HepG2 (cell line): ENCODE results near the gene ASXL1. TPM values are rescaled to one million over a fixed set of nuclear protein-coding genes. Genes with fewer than 3 reads are reported as not detected.
A peak's percentile ranks its signal among the peaks of the same experiment; 100 is the strongest.

Experiments used
- CREM ChIP-seq, 2 experiments: sonication (generic) in 1 of 2; formaldehyde crosslinking in 1 of 2; IDR thresholded peaks; 2 replicates each; pipeline versions ENCODE4 v1.4.0 to v1.6.1; 2016 to 2020; ENCODE audit warnings: antibody characterized with exemption in 1 of 2, mild to moderate bottlenecking in 1 of 2, missing genetic modification reagents in 1 of 2
- FOXP1 ChIP-seq, 2 experiments: fragments of 450-650 bp in 1 of 2; IDR thresholded peaks; 2 replicates each; pipeline ENCODE4 v1.6.1; 2017 to 2018; ENCODE audit warnings: antibody characterized with exemption in 1 of 2
- FUBP1 ChIP-seq: sonication (generic); formaldehyde crosslinking; IDR thresholded peaks from 2 replicates; pipeline ENCODE4 v1.5.1; 2020; ENCODE audit warnings: missing genetic modification reagents, mild to moderate bottlenecking, borderline replicate concordance
- KLF6 ChIP-seq: IDR thresholded peaks from 2 replicates; pipeline ENCODE4 v1.8.0; 2016; ENCODE audit warnings: missing biosample characterization, missing genetic modification reagents
- MAFF ChIP-seq: IDR thresholded peaks from 2 replicates; pipeline ENCODE4 v1.6.1; 2011; ENCODE audit warnings: low read depth, low read length, improper control_type of control experiment
- MED1 ChIP-seq: sonication (generic); formaldehyde crosslinking; IDR thresholded peaks from 2 replicates; pipeline ENCODE4 v1.4.0; 2020; ENCODE audit warnings: missing genetic modification reagents
- NFKB2 ChIP-seq: sonication (generic); formaldehyde crosslinking; IDR thresholded peaks from 2 replicates; pipeline ENCODE4 v1.4.0; 2020; ENCODE audit warnings: missing genetic modification reagents, borderline replicate concordance
- PITX1 ChIP-seq: sonication (generic); formaldehyde crosslinking; IDR thresholded peaks from 2 replicates; pipeline ENCODE4 v1.5.1; 2020; ENCODE audit warnings: mild to moderate bottlenecking, missing genetic modification reagents
- SNAPC5 ChIP-seq: sonication (generic); formaldehyde crosslinking; IDR thresholded peaks from 2 replicates; pipeline ENCODE4 v1.8.1; 2023; ENCODE audit warnings: mild to moderate bottlenecking, missing genetic modification reagents, borderline replicate concordance
- TFDP2 ChIP-seq: sonication (generic); formaldehyde crosslinking; IDR thresholded peaks from 2 replicates; pipeline ENCODE4 v1.4.0; 2020; ENCODE audit warnings: missing genetic modification reagents
- THAP11 ChIP-seq: IDR thresholded peaks from 2 replicates; pipeline ENCODE4 v1.6.1; 2016; ENCODE audit warnings: missing biosample characterization, missing genetic modification reagents
- TRAFD1 ChIP-seq: sonication (generic); formaldehyde crosslinking; IDR thresholded peaks from 2 replicates; pipeline ENCODE4 v1.5.1; 2020; ENCODE audit warnings: missing genetic modification reagents, mild to moderate bottlenecking, borderline replicate concordance
- ZBTB46 ChIP-seq: sonication (generic); formaldehyde crosslinking; IDR thresholded peaks from 2 replicates; pipeline ENCODE4 v1.4.0; 2020; ENCODE audit warnings: mild to moderate bottlenecking, missing genetic modification reagents, borderline replicate concordance
- ZIK1 ChIP-seq: sonication (generic); formaldehyde crosslinking; IDR thresholded peaks from 2 replicates; pipeline ENCODE4 v1.5.0; 2020; ENCODE audit warnings: mild to moderate bottlenecking, low read depth, missing genetic modification reagents, borderline replicate concordance
- ZNF350 ChIP-seq: sonication (generic); formaldehyde crosslinking; IDR thresholded peaks from 2 replicates; pipeline ENCODE4 v1.4.0; 2020; ENCODE audit warnings: mild to moderate bottlenecking, low read depth, missing genetic modification reagents, borderline replicate concordance
- ZNF549 ChIP-seq: sonication (generic); formaldehyde crosslinking; IDR thresholded peaks from 2 replicates; pipeline ENCODE4 v1.5.0; 2020; ENCODE audit warnings: missing genetic modification reagents
- ZNF704 ChIP-seq: sonication (generic); formaldehyde crosslinking; IDR thresholded peaks from 2 replicates; pipeline ENCODE4 v1.8.1; 2023; ENCODE audit warnings: mild to moderate bottlenecking, inconsistent platforms, moderate library complexity, missing genetic modification reagents, borderline replicate concordance
- ZNF75D ChIP-seq: sonication (generic); formaldehyde crosslinking; IDR thresholded peaks from 2 replicates; pipeline ENCODE4 v1.8.1; 2023; ENCODE audit warnings: missing genetic modification reagents, mild to moderate bottlenecking, borderline replicate concordance
- ZNF780A ChIP-seq: sonication (generic); formaldehyde crosslinking; IDR thresholded peaks from 2 replicates; pipeline ENCODE4 v1.8.0; 2022; ENCODE audit warnings: mild to moderate bottlenecking, missing genetic modification reagents, moderate library complexity
- ZSCAN12 ChIP-seq: sonication (generic); formaldehyde crosslinking; IDR thresholded peaks from 2 replicates; pipeline ENCODE4 v1.9.0; 2021; ENCODE audit warnings: mild to moderate bottlenecking, missing genetic modification reagents
- polyA plus RNA-seq, 8 experiments: library from polyadenylated mRNA; depleted of rRNA in 3 of 8; stranded (reverse) in 7 of 8; unstranded in 1 of 8; fragments of >200 nt; fragmentation: Illumina TruSeq in 4 of 8; extraction: Trizol in 4 of 8; gene quantifications; 2 replicates each; pipeline versions ENCODE4 v1.2.1 to v1.2.3, GENCODE V29; 2011 to 2016; ENCODE audit warnings: low read depth in 4 of 8, missing spikeins in 1 of 8, mixed read lengths in 1 of 8; ENCODE audit not compliant: insufficient read depth in 1 of 8
- total RNA-seq, 5 experiments: library from RNA; depleted of rRNA; stranded (reverse); fragments of >200 nt; fragmentation: Illumina TruSeq; extraction: Trizol; gene quantifications; 2 replicates each; pipeline ENCODE4 v1.2.3, GENCODE V29; 2016; ENCODE audit warnings: low read depth in 1 of 5

The ASXL1 gene
- total and polyA plus RNA-seq, 2 of the 13 experiments (the other 11 are each of a cell fraction or from before 2014, with no cell fraction given): 62.1 to 74.8 TPM

- TF ChIP-seq ZNF75D: no peak
- TF ChIP-seq KLF6 (CRISPR knock-in tag): peak; percentile 96
- peak; percentile 99 for TF ChIP-seq CREM (IDR thresholded peaks at IDR 0.05)
- TF ChIP-seq CREM (CRISPR knock-in tag; IDR thresholded peaks at IDR 0.05): no peak; the same call in 1 of the 2 replicates
- TF ChIP-seq SNAPC5 (CRISPR knock-in tag): peak; percentile 21; the same call in 1 of the 2 replicates
- peak; percentile 99; the same call in 1 of the 2 replicates for TF ChIP-seq NFKB2
- TF ChIP-seq ZNF549 (CRISPR knock-in tag): peak; percentile 94; the same call in 1 of the 2 replicates
- peak; percentile 39; the same call in 1 of the 2 replicates for TF ChIP-seq MAFF
- peak; percentile 90; the same call in 1 of the 2 replicates for TF ChIP-seq ZBTB46 (CRISPR knock-in tag)
- peak; percentile 81; the same call in 1 of the 2 replicates for TF ChIP-seq ZNF780A
- TF ChIP-seq TFDP2 (CRISPR knock-in tag): peak; percentile 87
- peak; percentile 100 for TF ChIP-seq ZNF350
- peak; percentile 91; the same call in 1 of the 2 replicates for TF ChIP-seq ZNF704
- peak; percentile 90; the same call in 1 of the 2 replicates for TF ChIP-seq TRAFD1 (CRISPR knock-in tag)
- TF ChIP-seq ZSCAN12 (CRISPR knock-in tag): no peak
- no peak for TF ChIP-seq FOXP1 (IDR thresholded peaks at IDR 0.05)
- TF ChIP-seq FOXP1 (CRISPR knock-in tag; IDR thresholded peaks at IDR 0.05): peak; percentile 30; the same call in 1 of the 2 replicates
- no peak for TF ChIP-seq ZIK1
- peak; percentile 90; the same call in 1 of the 2 replicates for TF ChIP-seq FUBP1
- TF ChIP-seq PITX1 (CRISPR knock-in tag): peak; percentile 87
- peak; percentile 91 for TF ChIP-seq MED1 (CRISPR knock-in tag)
- TF ChIP-seq THAP11 (CRISPR knock-in tag): peak; percentile 99
Observed at GRCh38 chr20:32357869-32358631, at the start of gene ASXL1 (continued).
